ENCODE results near the gene ANXA4. TPM values are rescaled to one million over a fixed set of nuclear protein-coding genes. Genes with fewer than 3 reads are reported as not detected.

ANXA4 gene
- total and polyA plus RNA-seq, 5 experiments from 2014 or later: 2.9 to 15.8 (median 8.0) TPM

- H3K4me1 Mint-ChIP-seq: peaks cover 0 to 2% (median 0%) of the 10 kb centered on the region in 4 donors
- DNase-seq (no peak), ATAC-seq (no peak)
- H3K9me3 Mint-ChIP-seq: no peaks in the 10 kb centered on the region
- H3K36me3 Mint-ChIP-seq: peaks cover 0 to 82% (median 22%) of the 10 kb centered on the region in 3 donors
- POLR2A ChIA-PET: no interaction called here
- H3K27ac Mint-ChIP-seq: peak overlapping the region in 3 of 10 donors; percentile 6 to 39 (median 16)
- no peak overlapping the region for H3K4me3 Mint-ChIP-seq
- H3K27me3 Mint-ChIP-seq: no peaks in the 10 kb centered on the region
Measured at GRCh38 chr2:69848186-69848790, 106.4 kb downstream of the ANXA4 start.

DNA sequence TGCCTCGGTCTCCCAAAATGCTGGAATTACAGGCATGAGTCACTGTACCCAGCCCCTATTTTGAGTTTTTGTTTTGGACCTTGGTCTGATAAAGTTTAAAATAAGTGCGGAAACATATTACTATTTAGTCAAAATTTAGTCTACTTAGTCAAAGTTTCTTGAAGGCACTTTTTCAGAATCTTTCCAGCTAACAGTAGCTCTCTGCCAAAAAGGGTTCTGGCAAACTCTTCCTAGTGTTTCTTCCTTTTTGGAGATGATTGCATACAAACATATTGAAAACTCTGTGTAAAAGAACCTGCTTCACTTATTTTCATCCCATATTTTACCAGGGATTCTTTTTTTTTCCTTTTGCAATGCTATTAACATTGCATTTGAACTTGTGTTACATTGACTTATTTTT is 116.3 kb downstream of the ANXA4 start:
- Mint-ChIP-seq H3K27ac (peak overlapping the region in 1 of 10 donors; percentile 47), H3K4me3 (no peak overlapping the region), H3K27me3 (no peaks in the 10 kb centered on the region), H3K4me1 (peaks cover 0 to 6% (median 2%) of the 10 kb centered on the region in 4 donors), H3K36me3 (peaks cover 0 to 52% (median 5%) of the 10 kb centered on the region in 3 donors), H3K9me3 (no peaks in the 10 kb centered on the region)
- DNase-seq (no peak), ATAC-seq (no peak)
- POLR2A ChIA-PET: interaction anchor here (0.7 kb wide), 1 partner anchor 35 kb away, joined by 5 read pairs; no protein-coding TSS in a partner anchor

DNA sequence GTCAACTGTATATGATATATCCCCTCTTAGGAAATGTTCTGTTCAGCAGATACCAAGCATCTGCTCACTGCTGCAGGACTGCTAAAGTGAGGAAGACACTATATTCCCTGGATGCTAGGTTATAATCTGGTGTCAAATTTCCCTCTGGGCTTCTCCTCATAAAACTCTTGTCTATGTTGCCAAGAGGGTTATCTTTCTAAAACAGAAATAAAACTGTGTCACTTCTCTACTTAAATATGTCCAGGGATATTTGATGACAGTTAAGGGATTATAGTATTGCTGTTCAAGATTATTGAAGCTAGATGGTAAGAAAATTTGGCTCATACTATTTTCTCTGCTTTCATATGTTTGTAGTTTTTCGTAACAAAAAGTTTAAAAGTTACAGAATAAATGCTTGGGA is 121.4 kb downstream of the ANXA4 start:
- H3K4me1 Mint-ChIP-seq: no peaks in the 10 kb centered on the region
- no peak for DNase-seq
- no peak overlapping the region for H3K4me3 Mint-ChIP-seq
- POLR2A ChIA-PET: no interaction called here
- no peaks in the 10 kb centered on the region for H3K9me3 Mint-ChIP-seq
- H3K36me3 Mint-ChIP-seq: peaks cover 9 to 64% (median 17%) of the 10 kb centered on the region in 3 donors
- H3K27me3 Mint-ChIP-seq: no peaks in the 10 kb centered on the region
- ATAC-seq: no peak
- H3K27ac Mint-ChIP-seq: no peak overlapping the region

Other genes starting within 250 kb of the ANXA4 start
- gene AAK1, start 98.4 kb upstream of the ANXA4 start, total RNA-seq: 100 to 1,000 TPM; 216 to 222 TPM
- 100 to 1,000 TPM in 1 of 3 donors, 10 to 100 TPM in 2; 59.8 to 106 (median 97.3) TPM for gene AAK1, start 98.4 kb upstream of the ANXA4 start, polyA plus RNA-seq
- 10 to 100 TPM; 30.8 to 37.7 TPM for gene GMCL1, start 87.5 kb downstream of the ANXA4 start, total RNA-seq
- 10 to 100 TPM; 30.2 to 45.3 (median 41.4) TPM for gene GMCL1, start 87.5 kb downstream of the ANXA4 start, polyA plus RNA-seq
- gene SNRNP27, start 151.8 kb downstream of the ANXA4 start, total RNA-seq: 10 to 100 TPM; 49.1 to 51.2 TPM
- 10 to 100 TPM; 38.6 to 60.9 (median 50.9) TPM for gene SNRNP27, start 151.8 kb downstream of the ANXA4 start, polyA plus RNA-seq
- 10 to 100 TPM; 14.3 to 15.8 TPM for gene MXD1, start 173.0 kb downstream of the ANXA4 start, total RNA-seq
- gene MXD1, start 173.0 kb downstream of the ANXA4 start, polyA plus RNA-seq: 1 to 10 TPM; 6.4 to 9.3 (median 8.8) TPM
- gene ASPRV1, start 219.5 kb downstream of the ANXA4 start, total RNA-seq: 1 to 10 TPM; 2.3 to 2.8 TPM
- gene ASPRV1, start 219.5 kb downstream of the ANXA4 start, polyA plus RNA-seq: 1 to 10 TPM in 2 of 3 donors, under 1 TPM in 1; 0.91 to 1.8 (median 1.1) TPM

All from naive thymus-derived CD8-positive, alpha-beta T cell (primary cell).